Amygdala (tissue), 56 donors: ENCODE measurements around the gene PRR5.
"Not testable (repeated sequence)": the region's sequence is repeated elsewhere in the genome, so short reads cannot be mapped to it uniquely, and the experiment has no call there.

ENCODE experiments used
- DNase-seq, 56 donors: peaks; one replicate each; lab custom pipeline; 2025; lab: John Stamatoyannopoulos, UW

The PRR5 gene

GRCh38 chr22:44701824-44702478 lies at the start of gene PRR5:
TSS of gene PRR5 (plus strand) at chr22:44702204. CDS start at chr22:44702475, 271 bp downstream.
- DNase-seq, result peak in 25 of 56 donors; percentile 6 to 60 (median 24)

- not testable (repeated sequence) for DNase-seq
These were observed 49.1 kb upstream of the PRR5 start for GRCh38 chr22:44652866-44653265.

- peak in 33 of 56 donors; percentile 23 to 79 (median 52) for DNase-seq
These were observed 43.6 kb upstream of the PRR5 start for GRCh38 chr22:44658311-44658953.

GRCh38 chr22:44659140-44659539 lies 42.9 kb upstream of the PRR5 start:
- DNase-seq, result peak in 32 of 56 donors; percentile 17 to 75 (median 42)

GRCh38 chr22:44660051-44660830 lies 41.8 kb upstream of the PRR5 start:
- DNase-seq, result no peak

- DNase-seq, result no peak
These were observed 40.9 kb upstream of the PRR5 start for GRCh38 chr22:44661070-44661469.

- no peak for DNase-seq
These were observed 40.1 kb upstream of the PRR5 start for GRCh38 chr22:44661659-44662569.

- DNase-seq, result no peak
These were observed 38.6 kb upstream of the PRR5 start for GRCh38 chr22:44663256-44663999.

GRCh38 chr22:44664149-44664548 lies 37.9 kb upstream of the PRR5 start:
- DNase-seq, result peak in 44 of 56 donors; percentile 14 to 78 (median 48)

- DNase-seq, result peak in 18 of 56 donors; percentile 20 to 65 (median 32)
These were observed 36.9 kb upstream of the PRR5 start for GRCh38 chr22:44665115-44665514.

GRCh38 chr22:44666207-44666585 lies 35.8 kb upstream of the PRR5 start:
- DNase-seq, result no peak

- no peak for DNase-seq
These were observed 34.7 kb upstream of the PRR5 start for GRCh38 chr22:44667276-44667675.

GRCh38 chr22:44667829-44668189 lies 34.2 kb upstream of the PRR5 start:
- DNase-seq, result no peak

GRCh38 chr22:44668190-44668885 lies 33.7 kb upstream of the PRR5 start:
- DNase-seq, result peak in 5 of 56 donors; percentile 13 to 41 (median 40)

- no peak for DNase-seq
These were observed 33.0 kb upstream of the PRR5 start for GRCh38 chr22:44668886-44669521.

- DNase-seq, result no peak
These were observed 32.4 kb upstream of the PRR5 start for GRCh38 chr22:44669561-44669976.

GRCh38 chr22:44670220-44670988 lies 31.6 kb upstream of the PRR5 start:
- DNase-seq, result peak in 2 of 56 donors; percentile 17 to 24

GRCh38 chr22:44671742-44672141 lies 30.3 kb upstream of the PRR5 start:
- DNase-seq, result no peak
